DMS79 treated with DMSO at 0.1 percent for 48 hours (cell line): ENCODE measurements around the gene LRRTM3.

Source experiments
- DNase-seq: peaks from one replicate; lab custom pipeline; 2025; lab: John Stamatoyannopoulos, UW

The LRRTM3 gene

GRCh38 chr10:66925896-66926715 lies at the start of gene LRRTM3:
LRRTM3 (plus strand) TSS chr10:66926036.
- DNase-seq, result peak; percentile 2

- DNase-seq, result no peak
Measured at GRCh38 chr10:66877361-66877760, 48.5 kb upstream of the LRRTM3 start.

GRCh38 chr10:66880292-66880691 lies 45.5 kb upstream of the LRRTM3 start:
- no peak for DNase-seq

DNA sequence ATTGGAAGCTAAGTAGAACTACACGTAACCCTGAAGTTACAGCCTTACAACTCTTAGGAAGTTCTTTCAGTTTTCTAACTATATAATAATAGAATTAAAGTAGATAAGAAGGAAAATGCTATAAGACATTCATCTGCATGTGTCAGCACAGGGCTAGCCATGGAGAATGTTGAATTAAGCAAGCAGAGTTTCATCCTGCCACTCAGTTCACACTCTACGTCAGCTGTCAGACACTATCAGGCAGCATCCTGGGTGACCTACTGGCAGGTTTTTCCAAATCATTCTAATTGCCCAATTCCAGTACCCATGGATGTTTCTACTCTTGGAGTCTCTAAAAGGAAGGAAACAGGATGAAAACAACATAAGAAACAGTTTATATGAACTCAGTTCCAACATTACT lies 45.0 kb upstream of the LRRTM3 start:
- no peak for DNase-seq

DNA sequence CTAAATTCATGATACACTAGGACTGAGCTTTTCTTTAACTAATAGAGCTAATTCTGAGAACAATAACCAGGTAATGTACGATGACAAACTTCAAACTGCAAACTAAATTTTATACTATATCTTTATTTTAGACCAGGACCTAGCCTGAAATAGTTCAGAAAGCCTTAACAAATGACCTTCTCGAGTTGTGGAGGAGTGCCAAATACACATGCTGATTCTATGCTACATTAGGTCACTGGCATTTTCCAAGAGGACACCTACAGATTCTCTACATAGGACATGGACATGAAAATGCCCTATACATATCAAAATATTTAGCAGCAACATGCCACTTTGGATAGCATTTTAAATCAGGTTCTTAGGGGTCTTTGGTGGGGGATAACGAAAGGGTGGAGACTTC lies 44.0 kb upstream of the LRRTM3 start:
- DNase-seq, result no peak

DNA sequence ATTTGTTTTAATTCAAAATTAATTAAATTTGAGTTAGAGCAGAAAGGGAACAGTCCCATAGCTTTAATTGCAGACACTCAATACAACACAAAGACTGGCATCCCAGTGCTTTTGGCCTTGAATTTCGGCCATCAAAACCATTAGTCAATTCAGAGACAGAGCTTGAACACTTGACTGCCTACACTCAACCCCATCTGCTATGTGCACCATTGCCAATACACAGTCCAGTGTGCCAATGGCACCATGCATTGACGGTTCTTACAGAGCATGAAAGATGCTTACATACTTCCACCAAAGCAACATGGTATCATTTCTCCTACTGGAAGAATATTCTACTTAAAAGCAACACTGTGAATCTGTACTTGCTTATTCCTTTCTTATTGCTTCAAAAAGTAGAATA lies 43.6 kb upstream of the LRRTM3 start:
- DNase-seq, result no peak

- no peak for DNase-seq
Measured at GRCh38 chr10:66886848-66887247, 39.0 kb upstream of the LRRTM3 start.

GRCh38 chr10:66888237-66888636 lies 37.6 kb upstream of the LRRTM3 start:
- DNase-seq, result no peak

- no peak for DNase-seq
Measured at GRCh38 chr10:66892871-66893270, 33.0 kb upstream of the LRRTM3 start.

DNA sequence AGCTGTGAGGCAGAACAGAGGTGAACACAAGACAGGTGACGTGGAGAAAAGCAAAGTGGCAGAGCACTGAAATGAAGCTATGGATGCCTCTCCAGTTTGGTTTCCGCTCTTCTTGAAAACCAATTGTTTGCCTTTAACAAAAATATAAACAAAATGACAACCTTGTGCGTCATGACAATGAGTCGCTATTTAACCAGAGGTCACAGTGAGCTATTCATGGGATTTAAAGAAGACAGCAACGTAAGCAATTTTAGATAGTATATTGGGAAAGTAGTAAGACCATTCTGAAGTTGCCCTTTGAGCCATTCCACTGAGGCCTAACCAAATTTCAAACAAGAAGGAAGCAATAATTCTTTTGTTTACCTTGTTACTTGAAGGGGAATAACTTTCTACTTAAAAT lies 15.2 kb upstream of the LRRTM3 start:
- no peak for DNase-seq

GRCh38 chr10:66916030-66916429 lies 9.8 kb upstream of the LRRTM3 start:
- DNase-seq, result no peak

DNA sequence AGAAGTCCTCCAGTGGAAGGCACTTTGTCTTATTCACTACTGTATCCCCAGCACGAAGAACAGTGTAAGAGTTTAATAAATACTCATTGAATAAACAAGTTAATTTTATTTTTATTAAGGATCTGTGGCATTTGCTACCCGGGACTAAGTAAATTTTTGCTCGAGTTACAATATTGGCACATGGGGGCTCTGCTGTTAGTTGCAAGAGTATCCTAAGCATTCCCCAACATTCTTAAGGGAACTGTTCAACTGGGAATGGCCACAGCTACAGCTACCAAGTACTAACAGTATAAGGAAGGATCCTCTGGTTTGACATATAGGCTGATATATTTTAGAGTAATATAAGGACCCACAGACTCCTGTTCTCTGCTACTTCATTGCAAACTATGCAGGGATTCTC lies 8.7 kb upstream of the LRRTM3 start:
- no peak for DNase-seq

DNA sequence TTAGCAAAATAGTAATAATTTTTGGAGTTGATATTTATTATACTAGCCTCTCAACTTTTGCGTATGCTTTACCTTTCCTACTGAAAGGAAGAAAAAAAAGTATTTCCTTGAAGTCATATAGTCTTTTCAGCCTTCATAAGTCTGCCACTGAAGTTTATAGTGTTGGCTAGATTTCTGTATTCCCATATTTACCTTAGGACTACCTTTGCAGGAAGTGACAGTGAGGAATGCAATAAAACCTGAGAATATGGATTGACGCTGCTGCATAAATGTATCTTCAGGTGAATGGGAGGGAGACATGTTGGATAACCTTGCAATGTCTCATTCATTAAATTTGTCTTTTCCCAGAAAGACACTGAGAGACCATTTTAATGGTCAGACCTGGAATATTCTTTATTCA lies 6.6 kb upstream of the LRRTM3 start:
- no peak for DNase-seq

GRCh38 chr10:66924674-66925345 lies 1.0 kb upstream of the LRRTM3 start:
- DNase-seq, result no peak

GRCh38 chr10:66925373-66925772 lies 463 bp upstream of the LRRTM3 start:
- no peak for DNase-seq

DNA sequence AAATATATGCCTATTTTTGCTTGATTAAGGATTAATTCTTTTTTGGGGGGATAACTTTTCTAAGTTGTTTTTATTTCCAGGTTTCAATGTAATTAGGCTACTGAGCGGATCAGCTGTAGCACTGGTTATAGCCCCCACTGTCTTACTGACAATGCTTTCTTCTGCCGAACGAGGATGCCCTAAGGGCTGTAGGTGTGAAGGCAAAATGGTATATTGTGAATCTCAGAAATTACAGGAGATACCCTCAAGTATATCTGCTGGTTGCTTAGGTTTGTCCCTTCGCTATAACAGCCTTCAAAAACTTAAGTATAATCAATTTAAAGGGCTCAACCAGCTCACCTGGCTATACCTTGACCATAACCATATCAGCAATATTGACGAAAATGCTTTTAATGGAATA lies 1.0 kb downstream of the LRRTM3 start:
- DNase-seq, result no peak

- DNase-seq, result no peak
Measured at GRCh38 chr10:66927251-66927935, 1.6 kb downstream of the LRRTM3 start.

DNA sequence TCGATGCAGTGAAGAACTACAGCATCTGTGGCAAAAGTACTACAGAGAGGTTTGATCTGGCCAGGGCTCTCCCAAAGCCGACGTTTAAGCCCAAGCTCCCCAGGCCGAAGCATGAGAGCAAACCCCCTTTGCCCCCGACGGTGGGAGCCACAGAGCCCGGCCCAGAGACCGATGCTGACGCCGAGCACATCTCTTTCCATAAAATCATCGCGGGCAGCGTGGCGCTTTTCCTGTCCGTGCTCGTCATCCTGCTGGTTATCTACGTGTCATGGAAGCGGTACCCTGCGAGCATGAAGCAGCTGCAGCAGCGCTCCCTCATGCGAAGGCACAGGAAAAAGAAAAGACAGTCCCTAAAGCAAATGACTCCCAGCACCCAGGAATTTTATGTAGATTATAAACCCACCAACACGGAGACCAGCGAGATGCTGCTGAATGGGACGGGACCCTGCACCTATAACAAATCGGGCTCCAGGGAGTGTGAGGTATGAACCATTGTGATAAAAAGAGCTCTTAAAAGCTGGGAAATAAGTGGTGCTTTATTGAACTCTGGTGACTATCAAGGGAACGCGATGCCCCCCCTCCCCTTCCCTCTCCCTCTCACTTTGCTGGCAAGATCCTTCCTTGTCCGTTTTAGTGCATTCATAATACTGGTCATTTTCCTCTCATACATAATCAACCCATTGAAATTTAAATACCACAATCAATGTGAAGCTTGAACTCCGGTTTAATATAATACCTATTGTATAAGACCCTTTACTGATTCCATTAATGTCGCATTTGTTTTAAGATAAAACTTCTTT lies 2.3 kb downstream of the LRRTM3 start:
- no peak for DNase-seq

- no peak for DNase-seq
Measured at GRCh38 chr10:66928776-66929175, 2.9 kb downstream of the LRRTM3 start.

DNA sequence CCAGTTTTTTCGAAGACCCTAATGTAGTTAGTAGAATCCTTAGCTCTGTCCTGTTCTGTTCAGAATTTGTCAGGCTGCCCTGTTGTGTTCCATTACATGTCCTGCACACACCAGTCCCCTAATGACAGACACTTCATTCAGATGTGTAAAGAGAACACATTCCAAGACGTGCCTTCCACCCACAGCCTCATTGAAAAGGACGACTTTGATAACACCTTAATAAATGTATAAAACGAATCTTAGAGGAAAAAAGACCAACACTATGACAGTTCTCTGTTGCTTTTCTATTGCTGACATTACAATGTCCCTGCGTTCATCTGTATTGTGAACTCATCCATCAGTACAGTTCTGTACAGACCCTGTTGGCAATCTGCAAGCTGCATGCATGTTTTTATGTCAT lies 3.5 kb downstream of the LRRTM3 start:
- DNase-seq, result no peak

DNA sequence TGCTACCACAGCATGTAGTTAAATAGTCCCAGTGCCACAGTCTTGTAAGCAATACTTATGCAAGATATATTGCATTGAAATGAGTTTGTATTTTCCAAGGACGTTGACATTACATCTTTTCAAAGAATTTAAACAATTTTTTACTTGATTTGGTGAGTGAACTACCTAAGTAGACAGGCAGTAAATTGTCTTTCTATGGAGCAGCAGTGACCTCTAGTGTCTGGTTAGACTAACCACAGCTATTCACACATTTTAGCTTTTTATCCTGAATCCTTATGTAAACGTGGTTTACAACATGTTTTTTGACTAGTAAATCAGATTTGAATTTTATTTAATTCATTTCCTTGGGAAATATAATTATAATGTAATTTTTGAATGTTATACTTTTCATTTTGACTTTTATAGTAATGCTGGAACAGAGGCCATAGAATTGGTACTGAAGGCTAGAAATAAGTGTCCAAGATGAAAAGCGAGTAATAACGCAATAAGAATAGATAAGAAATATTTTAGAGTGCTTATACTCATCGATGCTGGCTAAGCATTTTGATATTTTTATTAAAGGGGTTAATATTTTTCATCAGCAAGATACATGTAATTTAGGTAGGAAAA lies 5.6 kb downstream of the LRRTM3 start:
- no peak for DNase-seq

DNA sequence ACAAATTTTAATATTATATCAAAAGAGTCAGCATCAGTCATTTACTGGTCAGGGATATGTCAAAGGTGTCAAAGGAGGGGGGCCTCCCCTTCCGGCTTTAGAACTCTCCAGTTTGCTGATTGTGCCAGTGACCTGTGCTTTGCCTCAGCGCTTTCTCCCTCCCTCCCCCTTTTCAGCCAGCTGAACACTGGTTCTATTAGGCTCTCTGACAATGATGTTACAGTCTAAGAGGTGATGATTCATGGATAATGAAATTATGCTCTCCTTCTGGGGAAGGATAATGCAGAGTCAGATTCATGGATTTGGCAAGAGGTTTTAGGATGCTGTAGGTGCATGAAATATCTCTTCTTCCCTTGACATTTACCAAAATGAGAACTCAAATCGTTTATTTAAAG lies 6.1 kb downstream of the LRRTM3 start:
- DNase-seq, result no peak
